ENCODE data around the gene MNDA.

The MNDA gene

DNA sequence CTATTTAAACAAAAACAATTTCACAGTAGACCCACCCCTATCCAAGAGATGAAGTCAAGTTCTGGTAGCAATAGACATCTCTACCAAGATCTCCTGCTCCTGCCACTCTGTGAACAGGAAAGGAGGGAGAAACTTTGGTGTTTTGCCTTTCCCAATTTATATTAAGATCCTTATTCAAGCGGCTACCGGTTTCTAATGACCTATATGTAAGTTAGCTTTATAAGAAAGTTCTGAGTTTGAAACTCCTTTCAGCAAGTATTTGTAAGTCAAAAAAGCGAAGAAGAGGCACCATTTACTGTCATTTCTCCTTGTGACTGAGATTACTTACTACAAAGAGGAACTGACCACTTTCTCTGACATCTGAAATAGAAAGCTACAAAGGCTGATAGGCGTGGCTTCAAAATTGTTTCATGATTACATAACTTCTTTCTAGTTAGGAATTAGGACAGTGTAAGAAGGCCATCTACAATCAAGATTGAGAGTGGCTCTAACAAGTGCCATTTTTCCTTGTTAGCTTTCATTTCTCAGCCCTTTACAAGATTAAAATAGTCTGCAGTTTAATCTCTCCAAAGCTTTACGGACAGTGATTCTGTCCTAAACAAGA, at the start of gene MNDA:
TSS of gene MNDA (plus strand) at position 448 of the 604 bp plus-strand sequence. CDS start 10,803 bp downstream, outside the sequence.
- peaks cover 4% of the 10 kb centered on the region for H3K27me3 Mint-ChIP-seq
- peaks cover 1% of the 10 kb centered on the region for H3K36me3 Mint-ChIP-seq
- H3K4me1 Mint-ChIP-seq: peaks cover 2% of the 10 kb centered on the region
- no peak within 1 kb of the TSS for H3K4me3 Mint-ChIP-seq
- CTCF ChIA-PET: interaction anchor here (0.6 to 0.7 kb wide), 2 partner anchors 7 to 145 kb away, joined by 3 read pairs; no protein-coding TSS in a partner anchor
- no peak for DNase-seq
- peak within 1 kb of the TSS; percentile 2 for H3K27ac Mint-ChIP-seq
- peaks cover 15% of the 10 kb centered on the region for H3K9me3 Mint-ChIP-seq

- H3K9me3 Mint-ChIP-seq: no peaks in the 10 kb centered on the region
- peaks cover 23% of the 10 kb centered on the region for H3K27me3 Mint-ChIP-seq
- H3K27ac Mint-ChIP-seq: peak overlapping the region; percentile 12
- no peaks in the 10 kb centered on the region for H3K4me1 Mint-ChIP-seq
- no peak overlapping the region for H3K4me3 Mint-ChIP-seq
- peak; percentile 61 for DNase-seq
- CTCF ChIA-PET: interaction anchor here (0.9 to 4.4 kb wide), 3 partner anchors 204 to 283 kb away, joined by 4 to 48 read pairs (median 11); partner anchors contain the start of gene AIM2
- H3K36me3 Mint-ChIP-seq: no peaks in the 10 kb centered on the region
These were observed 37.5 kb upstream of the MNDA start for GRCh38 chr1:158793604-158794003.

GRCh38 chr1:158794247-158794646, 36.9 kb upstream of the MNDA start:
- Mint-ChIP-seq H3K4me3 (no peak overlapping the region), H3K9me3 (no peaks in the 10 kb centered on the region), H3K4me1 (no peaks in the 10 kb centered on the region), H3K27me3 (peaks cover 23% of the 10 kb centered on the region), H3K27ac (no peak overlapping the region), H3K36me3 (no peaks in the 10 kb centered on the region)
- CTCF ChIA-PET: interaction anchor here (0.9 to 4.4 kb wide), 3 partner anchors 204 to 282 kb away, joined by 4 to 48 read pairs (median 11); partner anchors contain the start of gene AIM2
- no peak for DNase-seq

DNA sequence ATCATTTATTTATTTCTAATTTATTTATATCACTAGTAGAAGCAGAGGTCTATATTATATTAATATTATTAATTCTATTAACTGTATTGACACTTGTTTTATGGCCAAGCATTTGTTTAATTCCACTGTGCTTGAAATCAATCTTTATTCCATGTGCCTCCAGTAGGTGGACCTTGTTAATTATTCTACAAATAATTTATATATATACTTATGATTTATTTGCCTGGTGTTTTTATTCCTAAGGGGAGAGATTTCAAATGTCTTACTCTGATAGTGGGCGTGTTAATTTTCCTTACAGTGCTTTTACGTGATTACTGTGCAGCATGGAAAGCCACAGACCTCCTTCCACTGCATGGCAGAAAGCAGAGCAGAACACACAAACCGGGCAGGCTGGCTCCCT, 32.6 kb upstream of the MNDA start:
- no peak overlapping the region for H3K4me3 Mint-ChIP-seq
- peaks cover 36% of the 10 kb centered on the region for H3K27me3 Mint-ChIP-seq
- CTCF ChIA-PET: no interaction called here
- no peaks in the 10 kb centered on the region for H3K36me3 Mint-ChIP-seq
- no peaks in the 10 kb centered on the region for H3K9me3 Mint-ChIP-seq
- no peaks in the 10 kb centered on the region for H3K4me1 Mint-ChIP-seq
- no peak for DNase-seq
- no peak overlapping the region for H3K27ac Mint-ChIP-seq

- H3K27me3 Mint-ChIP-seq: peaks cover 27% of the 10 kb centered on the region
- no peaks in the 10 kb centered on the region for H3K4me1 Mint-ChIP-seq
- no peaks in the 10 kb centered on the region for H3K36me3 Mint-ChIP-seq
- no peak for DNase-seq
- CTCF ChIA-PET: no interaction called here
- H3K27ac Mint-ChIP-seq: no peak overlapping the region
- no peak overlapping the region for H3K4me3 Mint-ChIP-seq
- H3K9me3 Mint-ChIP-seq: no peaks in the 10 kb centered on the region
These were observed 31.5 kb upstream of the MNDA start for GRCh38 chr1:158799689-158800088.

- no peak for DNase-seq
- Mint-ChIP-seq H3K27me3 (peaks cover 22% of the 10 kb centered on the region), H3K9me3 (no peaks in the 10 kb centered on the region), H3K27ac (no peak overlapping the region), H3K36me3 (no peaks in the 10 kb centered on the region), H3K4me1 (no peaks in the 10 kb centered on the region), H3K4me3 (no peak overlapping the region)
- CTCF ChIA-PET: interaction anchor here (0.7 kb wide), 1 partner anchor 18 kb away, joined by 3 read pairs; no protein-coding TSS in a partner anchor
These were observed 30.6 kb upstream of the MNDA start for GRCh38 chr1:158800526-158800925.

DNA sequence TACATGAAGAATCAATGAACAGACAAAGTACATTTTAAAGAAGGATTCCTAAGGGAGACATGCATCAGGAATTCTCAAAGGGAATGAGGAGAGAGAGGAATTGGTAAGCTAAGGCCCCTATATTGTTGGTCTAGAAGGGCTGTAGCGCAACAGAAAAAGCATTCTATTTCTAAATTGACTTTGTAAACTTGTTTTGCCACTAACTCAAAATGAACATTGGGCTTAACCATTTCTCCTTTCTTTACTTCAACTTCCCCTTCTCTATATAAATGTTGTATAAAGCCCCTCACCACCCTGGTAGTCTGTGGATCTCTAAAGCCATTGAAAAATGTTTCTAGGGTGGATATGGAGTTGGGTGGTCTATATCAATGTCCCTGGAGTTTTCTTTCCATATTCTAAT, 29.8 kb upstream of the MNDA start:
- CTCF ChIA-PET: no interaction called here
- no peaks in the 10 kb centered on the region for H3K9me3 Mint-ChIP-seq
- DNase-seq: no peak
- no peaks in the 10 kb centered on the region for H3K36me3 Mint-ChIP-seq
- H3K4me1 Mint-ChIP-seq: no peaks in the 10 kb centered on the region
- no peak overlapping the region for H3K27ac Mint-ChIP-seq
- peaks cover 20% of the 10 kb centered on the region for H3K27me3 Mint-ChIP-seq
- H3K4me3 Mint-ChIP-seq: no peak overlapping the region

- H3K9me3 Mint-ChIP-seq: no peaks in the 10 kb centered on the region
- no peak for DNase-seq
- CTCF ChIA-PET: no interaction called here
- H3K36me3 Mint-ChIP-seq: no peaks in the 10 kb centered on the region
- no peaks in the 10 kb centered on the region for H3K4me1 Mint-ChIP-seq
- no peak overlapping the region for H3K27ac Mint-ChIP-seq
- H3K27me3 Mint-ChIP-seq: peaks cover 24% of the 10 kb centered on the region
- H3K4me3 Mint-ChIP-seq: no peak overlapping the region
These were observed 27.5 kb upstream of the MNDA start for GRCh38 chr1:158803678-158804077.

DNA sequence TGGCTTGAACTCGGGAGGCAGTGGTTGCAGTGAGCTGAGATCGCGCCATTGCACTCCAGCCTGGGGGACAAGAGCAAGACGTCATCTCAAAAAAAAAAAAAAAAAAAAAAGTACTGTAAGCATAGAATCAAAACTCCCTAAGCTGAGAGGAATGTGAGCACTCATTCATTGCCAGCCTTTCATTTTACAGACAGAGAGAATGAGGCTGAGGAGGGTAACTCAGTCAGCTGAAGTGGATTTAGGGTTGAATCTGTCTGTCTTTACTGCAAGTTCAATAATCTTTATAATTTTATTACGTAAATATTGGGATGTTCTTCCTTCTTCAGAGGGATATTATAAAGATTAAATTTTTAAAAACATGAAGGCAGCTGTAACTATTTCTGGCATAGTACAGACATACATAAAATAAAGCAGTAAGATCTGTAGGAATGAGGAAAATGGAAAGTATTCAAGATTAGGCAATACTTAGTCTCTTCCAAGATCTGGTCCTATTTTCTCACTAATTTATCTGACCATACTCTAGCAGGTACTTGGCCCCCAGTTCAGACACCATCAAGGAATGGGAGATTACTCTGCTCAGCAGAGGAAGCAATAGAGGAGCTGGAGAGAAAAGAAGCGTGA, 24.1 kb upstream of the MNDA start:
- H3K4me3 Mint-ChIP-seq: no peak overlapping the region
- H3K27me3 Mint-ChIP-seq: peaks cover 14% of the 10 kb centered on the region
- DNase-seq: no peak
- H3K36me3 Mint-ChIP-seq: no peaks in the 10 kb centered on the region
- CTCF ChIA-PET: interaction anchor here (1.2 kb wide), 1 partner anchor 11 kb away, joined by 3 read pairs; no protein-coding TSS in a partner anchor
- H3K27ac Mint-ChIP-seq: no peak overlapping the region
- H3K9me3 Mint-ChIP-seq: no peaks in the 10 kb centered on the region
- no peaks in the 10 kb centered on the region for H3K4me1 Mint-ChIP-seq

DNA sequence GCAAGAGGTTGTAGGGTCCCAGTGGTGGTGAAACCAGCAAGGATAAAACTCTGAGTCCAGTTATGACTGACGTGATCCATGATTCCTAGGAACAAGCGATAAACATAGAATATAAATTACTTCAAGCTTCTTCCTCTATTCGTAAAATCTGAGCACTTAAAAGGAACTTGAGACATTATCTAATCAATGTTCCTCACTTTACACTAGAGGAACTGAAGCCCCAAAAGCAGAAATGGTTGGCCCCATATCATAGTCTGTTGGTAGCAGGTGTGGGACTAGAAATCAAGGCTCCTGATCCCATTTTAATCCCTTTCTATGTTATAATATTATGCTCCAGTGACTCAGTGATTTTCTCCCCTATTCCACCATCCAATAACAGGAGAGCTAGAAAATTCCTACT, 21.9 kb upstream of the MNDA start:
- Mint-ChIP-seq H3K4me1 (peaks cover 3% of the 10 kb centered on the region), H3K36me3 (no peaks in the 10 kb centered on the region), H3K9me3 (no peaks in the 10 kb centered on the region), H3K4me3 (no peak overlapping the region), H3K27ac (no peak overlapping the region), H3K27me3 (peaks cover 10% of the 10 kb centered on the region)
- CTCF ChIA-PET: interaction anchor here (1.4 kb wide), 1 partner anchor 9 kb away, joined by 3 read pairs; no protein-coding TSS in a partner anchor
- DNase-seq: no peak

GRCh38 chr1:158809862-158810261, 21.3 kb upstream of the MNDA start:
- DNase-seq: no peak
- Mint-ChIP-seq H3K27me3 (peaks cover 10% of the 10 kb centered on the region), H3K9me3 (no peaks in the 10 kb centered on the region), H3K36me3 (no peaks in the 10 kb centered on the region), H3K27ac (no peak overlapping the region), H3K4me1 (peaks cover 3% of the 10 kb centered on the region), H3K4me3 (no peak overlapping the region)
- CTCF ChIA-PET: no interaction called here

DNA sequence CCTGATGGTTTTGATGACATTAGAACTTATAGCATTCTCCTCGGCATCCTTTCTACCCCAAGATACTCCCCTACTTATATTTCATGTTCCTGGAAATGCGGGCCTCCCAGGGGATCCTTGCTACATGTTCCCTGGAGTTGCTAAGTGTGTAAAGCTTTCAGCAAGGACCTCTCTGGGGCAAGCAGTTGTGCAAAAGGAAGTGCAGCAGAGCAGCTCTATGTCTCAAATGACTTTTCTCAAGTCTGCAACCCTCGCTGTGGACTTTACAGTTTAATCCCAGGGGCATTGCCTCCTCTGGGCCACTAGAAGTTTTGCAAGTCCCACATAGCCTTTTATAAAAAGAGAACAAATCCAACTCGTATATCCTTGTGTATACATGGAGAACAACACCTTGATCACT, 20.8 kb upstream of the MNDA start:
- Mint-ChIP-seq H3K4me1 (peaks cover 3% of the 10 kb centered on the region), H3K36me3 (no peaks in the 10 kb centered on the region), H3K4me3 (no peak overlapping the region), H3K27ac (no peak overlapping the region), H3K27me3 (peaks cover 10% of the 10 kb centered on the region), H3K9me3 (no peaks in the 10 kb centered on the region)
- CTCF ChIA-PET: interaction anchor here (0.6 kb wide), 1 partner anchor 13 kb away, joined by 3 read pairs; no protein-coding TSS in a partner anchor
- no peak for DNase-seq

DNA sequence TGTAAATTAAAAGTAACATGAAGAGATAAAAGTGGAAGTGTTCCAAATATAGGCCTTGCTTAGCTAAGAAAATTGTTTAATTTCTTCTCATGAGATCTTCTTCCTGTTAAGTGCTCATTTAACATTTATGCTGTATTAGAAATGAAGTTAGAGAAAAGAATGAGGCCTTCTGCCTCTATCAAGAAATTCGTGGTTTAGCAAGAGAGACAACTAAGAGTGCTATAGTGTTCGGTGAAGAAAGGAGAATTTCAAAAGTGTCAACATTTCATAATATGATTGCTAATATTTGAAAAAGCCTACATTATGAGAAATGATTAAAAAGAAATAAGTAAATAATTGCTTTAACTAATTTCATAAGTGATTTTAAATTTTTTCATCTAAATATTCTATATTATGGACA, 18.8 kb upstream of the MNDA start:
- Mint-ChIP-seq H3K9me3 (no peaks in the 10 kb centered on the region), H3K4me3 (no peak overlapping the region), H3K4me1 (peaks cover 3% of the 10 kb centered on the region), H3K27ac (no peak overlapping the region), H3K36me3 (no peaks in the 10 kb centered on the region), H3K27me3 (peaks cover 8% of the 10 kb centered on the region)
- DNase-seq: no peak
- CTCF ChIA-PET: no interaction called here

DNA sequence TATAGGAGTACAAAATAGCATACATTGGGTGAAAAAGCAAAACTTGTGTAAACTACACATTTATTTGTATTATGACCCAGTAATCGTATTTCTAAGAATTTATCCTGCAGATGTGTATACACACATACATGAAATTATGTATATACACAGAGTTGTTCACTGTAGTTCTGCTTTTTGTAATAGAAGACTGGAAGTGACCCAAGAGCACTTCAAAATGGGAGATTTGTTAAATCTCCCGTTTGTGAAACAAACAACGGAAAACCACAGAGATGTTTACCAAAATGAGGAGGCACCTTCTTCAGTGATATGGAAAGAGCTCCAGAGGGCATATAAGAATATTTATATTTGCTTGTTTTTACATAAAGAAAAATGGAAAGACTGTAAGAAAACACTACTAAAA, 18.0 kb upstream of the MNDA start:
- no peak for DNase-seq
- peaks cover 5% of the 10 kb centered on the region for H3K27me3 Mint-ChIP-seq
- H3K27ac Mint-ChIP-seq: no peak overlapping the region
- CTCF ChIA-PET: no interaction called here
- no peaks in the 10 kb centered on the region for H3K36me3 Mint-ChIP-seq
- peaks cover 3% of the 10 kb centered on the region for H3K4me1 Mint-ChIP-seq
- no peaks in the 10 kb centered on the region for H3K9me3 Mint-ChIP-seq
- H3K4me3 Mint-ChIP-seq: no peak overlapping the region

DNA sequence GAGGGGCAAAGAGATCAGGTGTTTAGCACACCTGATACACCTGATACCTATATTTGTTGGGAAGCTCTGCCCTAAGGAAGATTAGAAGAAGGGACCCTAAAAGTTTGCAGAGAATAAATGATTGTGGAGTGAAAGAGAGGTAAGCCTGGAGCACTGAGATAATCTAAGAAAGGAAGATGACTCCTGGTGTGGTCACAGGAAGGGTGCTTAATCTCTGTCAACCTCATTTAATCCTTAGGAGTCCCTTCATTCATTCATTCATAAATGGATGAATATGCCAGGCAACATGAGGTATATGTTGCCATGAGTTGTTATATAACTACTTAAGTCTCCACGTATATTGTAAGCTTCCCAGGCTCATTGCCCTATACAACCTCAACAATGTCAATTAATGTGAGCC, 16.2 kb upstream of the MNDA start:
- CTCF ChIA-PET: no interaction called here
- Mint-ChIP-seq H3K27ac (no peak overlapping the region), H3K4me1 (peaks cover 21% of the 10 kb centered on the region), H3K9me3 (no peaks in the 10 kb centered on the region), H3K36me3 (peaks cover 1% of the 10 kb centered on the region), H3K4me3 (no peak overlapping the region), H3K27me3 (no peaks in the 10 kb centered on the region)
- DNase-seq: no peak
